Neural cell (in vitro differentiated cells): ENCODE results near the gene METTL15. TPM values are rescaled to one million over a fixed set of nuclear protein-coding genes. Genes with fewer than 3 reads are reported as not detected.

Experiments
- H2AFZ ChIP-seq: fragments of 200-600, 300-800 bp; sonication (generic), shearing (Covaris generic); 2 replicates; pipeline ENCODE4 v1.6.0; 2014; ENCODE audit warnings: low read depth, mild to moderate bottlenecking, antibody characterized with exemption, low read length, moderate library complexity
- H3F3A ChIP-seq: fragments of 200-600 bp; shearing (Covaris generic); 2 replicates; pipeline ENCODE4 v1.6.1; 2016; ENCODE audit warnings: mild to moderate bottlenecking, moderate library complexity, mixed read lengths, antibody characterized with exemption, low read length; ENCODE audit not compliant: insufficient read depth, poor library complexity, severe bottlenecking
- H3K27ac ChIP-seq: fragments of 200-600, 300-800 bp; sonication (generic), shearing (Covaris generic); 2 replicates; pipeline ENCODE4 v1.5.1; 2014; ENCODE audit warnings: mild to moderate bottlenecking, low read length, moderate library complexity
- H3K27me3 ChIP-seq: fragments of 300-800, 200-600 bp; sonication (generic), shearing (Covaris generic); 2 replicates; pipeline ENCODE4 v1.6.0; 2014; ENCODE audit warnings: mild to moderate bottlenecking, low read depth, low read length, moderate library complexity; ENCODE audit not compliant: insufficient read depth
- H3K36me3 ChIP-seq: fragments of 300-800, 200-600 bp; sonication (generic), shearing (Covaris generic); 2 replicates; pipeline ENCODE4 v1.5.1; 2014; ENCODE audit warnings: mild to moderate bottlenecking, antibody characterized with exemption, low read length, moderate library complexity; ENCODE audit not compliant: insufficient read depth
- H3K4me2 ChIP-seq: fragments of 300-800, 200-600 bp; sonication (generic), shearing (Covaris generic); 2 replicates; pipeline ENCODE4 v1.6.0; 2014; ENCODE audit warnings: mild to moderate bottlenecking, low read length
- H3K4me3 ChIP-seq: fragments of 300-800, 200-600 bp; sonication (generic), shearing (Covaris generic); 2 replicates; pipeline ENCODE4 v1.5.1; 2014; ENCODE audit warnings: mild to moderate bottlenecking, low read length, moderate library complexity
- H3K79me2 ChIP-seq: fragments of 200-600 bp; shearing (Covaris generic); replicated peaks from 2 replicates; pipeline ENCODE4 v1.6.0; 2014; ENCODE audit warnings: mild to moderate bottlenecking, low read length, moderate library complexity; ENCODE audit not compliant: insufficient read depth
- H3K9ac ChIP-seq: fragments of 300-800, 200-600 bp; sonication (generic), shearing (Covaris generic); 2 replicates; pipeline ENCODE4 v1.6.1; 2016; ENCODE audit warnings: mild to moderate bottlenecking, low read length, mixed read lengths
- H3K9me2 ChIP-seq: fragments of 200-600 bp; shearing (Covaris generic); 2 replicates; pipeline ENCODE4 v1.6.1; 2016; ENCODE audit warnings: mild to moderate bottlenecking, low read length, mixed read lengths; ENCODE audit not compliant: insufficient read depth
- H3K9me3 ChIP-seq: fragments of 200-600, 300-800 bp; sonication (generic), shearing (Covaris generic); 2 replicates; pipeline ENCODE4 v1.6.1; 2016; ENCODE audit warnings: mild to moderate bottlenecking, mixed run types, low read length, moderate library complexity, mixed read lengths
- H4K20me1 ChIP-seq: fragments of 200-600 bp; shearing (Covaris generic); 2 replicates; pipeline ENCODE4 v1.6.1; 2016; ENCODE audit warnings: mild to moderate bottlenecking, mixed run types; ENCODE audit not compliant: insufficient read depth
- CTCF ChIP-seq: fragments of 450-650 bp; IDR thresholded peaks from 2 replicates; pipeline ENCODE4 v1.5.1; 2014; ENCODE audit warnings: antibody characterized with exemption, mild to moderate bottlenecking, moderate library complexity; ENCODE audit not compliant: poor library complexity, severe bottlenecking
- EP300 ChIP-seq: fragments of 450-650 bp; conservative IDR thresholded peaks from 2 replicates; pipeline ENCODE4 v1.6.1; 2014; ENCODE audit warnings: antibody characterized with exemption, mild to moderate bottlenecking, moderate library complexity; ENCODE audit not compliant: poor library complexity, severe bottlenecking
- EZH2 ChIP-seq: fragments of 200-600, 300-800 bp; shearing (Covaris generic), sonication (generic); IDR thresholded peaks from 2 replicates; pipeline ENCODE4 v1.6.1; 2014; ENCODE audit warnings: antibody characterized with exemption, low read length, borderline replicate concordance, mild to moderate bottlenecking; ENCODE audit not compliant: insufficient read depth, poor library complexity, severe bottlenecking
- MXI1 ChIP-seq: fragments of 450-650 bp; conservative IDR thresholded peaks from 2 replicates; pipeline ENCODE4 v1.6.1; 2014; ENCODE audit warnings: antibody characterized with exemption, mild to moderate bottlenecking; ENCODE audit not compliant: poor library complexity, severe bottlenecking
- POLR2AphosphoS5 ChIP-seq: IDR thresholded peaks from 2 replicates; pipeline ENCODE4 v1.6.1; 2012
- RAD21 ChIP-seq: fragments of 450-650 bp; conservative IDR thresholded peaks from 2 replicates; pipeline ENCODE4 v1.6.1; 2014; ENCODE audit warnings: antibody characterized with exemption, mild to moderate bottlenecking, moderate library complexity
- REST ChIP-seq: IDR thresholded peaks from 2 replicates; pipeline ENCODE4 v1.6.1; 2012; ENCODE audit warnings: borderline replicate concordance
- SMC3 ChIP-seq: fragments of 450-650 bp; conservative IDR thresholded peaks from 2 replicates; pipeline ENCODE4 v1.6.1; 2014; ENCODE audit warnings: antibody characterized with exemption, mild to moderate bottlenecking, moderate library complexity; ENCODE audit not compliant: poor library complexity
- TAF1 ChIP-seq: IDR thresholded peaks from 2 replicates; pipeline ENCODE4 v1.6.1; 2012; ENCODE audit warnings: low read depth
- polyA plus RNA-seq: library from polyadenylated mRNA; depleted of rRNA; stranded (reverse); fragments of >200 nt; gene quantifications from 2 replicates; pipeline ENCODE4 v1.2.3, GENCODE V29; 2014

METTL15 gene
- polyA plus RNA-seq, 1 donor from 2014 or later = 6.6 TPM

- TF ChIP-seq EP300 = no peak
- TF ChIP-seq CTCF = no peak
- TF ChIP-seq RAD21 = no peak
- no peak for TF ChIP-seq TAF1
- TF ChIP-seq EZH2 = no peak
- no peak for TF ChIP-seq MXI1
- TF ChIP-seq SMC3 = no peak
- TF ChIP-seq POLR2AphosphoS5 = no peak
- TF ChIP-seq REST = no peak
- Histone ChIP-seq H3K79me2 (peaks cover 4% of the 10 kb centered on the region), H3K4me2 (no peak overlapping the region), H3K27me3 (no peaks in the 10 kb centered on the region), H3K27ac (no peak overlapping the region), H3K4me3 (no peak overlapping the region), H3K9me3 (no peaks in the 10 kb centered on the region), H3K9me2 (no peaks in the 10 kb centered on the region), H2AFZ (no peak overlapping the region), H3F3A (no peaks in the 10 kb centered on the region), H4K20me1 (no peaks in the 10 kb centered on the region), H3K36me3 (no peaks in the 10 kb centered on the region), H3K9ac (no peak overlapping the region)
Measured at GRCh38 chr11:28092786-28093185, 15.4 kb upstream of the METTL15 start.

- H3K4me3 ChIP-seq = no peak overlapping the region
- H3K27me3 ChIP-seq = no peaks in the 10 kb centered on the region
- no peak overlapping the region for H3K4me2 ChIP-seq
- H3F3A ChIP-seq = no peaks in the 10 kb centered on the region
- H3K79me2 ChIP-seq = peaks cover 28% of the 10 kb centered on the region
- H3K9ac ChIP-seq = no peak overlapping the region
- no peaks in the 10 kb centered on the region for H3K9me2 ChIP-seq
- no peaks in the 10 kb centered on the region for H3K9me3 ChIP-seq
- H3K36me3 ChIP-seq = no peaks in the 10 kb centered on the region
- H4K20me1 ChIP-seq = no peaks in the 10 kb centered on the region
- H2AFZ ChIP-seq = no peak overlapping the region
- TF ChIP-seq REST (no peak), EP300 (no peak), CTCF (no peak), TAF1 (no peak), EZH2 (no peak), RAD21 (no peak), POLR2AphosphoS5 (no peak), MXI1 (no peak), SMC3 (no peak)
- H3K27ac ChIP-seq = no peak overlapping the region
Measured at GRCh38 chr11:28098257-28098656, 9.9 kb upstream of the METTL15 start.
